HG02798 (cell line): ENCODE data around the gene FSIP1.

Experiments
- ATAC-seq: cut with Tn5 transposase; IDR thresholded peaks from one replicate; pipeline ENCODE4 v1.9.1; 2021; ENCODE audit warnings: mild to moderate bottlenecking; ENCODE audit not compliant: unreplicated experiment, poor library complexity

Gene FSIP1

DNA sequence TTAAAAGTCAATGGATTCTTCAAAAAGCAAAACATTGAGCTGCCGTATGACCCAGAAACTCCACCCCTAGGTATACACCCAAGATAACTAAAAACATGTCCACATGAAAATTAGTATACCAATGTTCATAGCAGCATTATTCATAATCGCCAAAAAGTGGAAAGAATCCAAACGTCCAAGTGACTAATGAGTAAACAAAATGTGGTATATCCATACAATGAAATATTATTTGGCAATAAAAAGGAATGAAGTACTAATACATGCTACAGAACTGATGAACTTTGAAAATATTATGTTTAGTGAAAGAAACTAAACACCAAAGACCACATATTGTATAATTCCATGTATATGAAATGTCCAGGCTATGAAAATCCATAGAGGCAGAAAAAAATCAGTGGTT lies 123.9 kb downstream of the FSIP1 start:
- ATAC-seq, result no peak

DNA sequence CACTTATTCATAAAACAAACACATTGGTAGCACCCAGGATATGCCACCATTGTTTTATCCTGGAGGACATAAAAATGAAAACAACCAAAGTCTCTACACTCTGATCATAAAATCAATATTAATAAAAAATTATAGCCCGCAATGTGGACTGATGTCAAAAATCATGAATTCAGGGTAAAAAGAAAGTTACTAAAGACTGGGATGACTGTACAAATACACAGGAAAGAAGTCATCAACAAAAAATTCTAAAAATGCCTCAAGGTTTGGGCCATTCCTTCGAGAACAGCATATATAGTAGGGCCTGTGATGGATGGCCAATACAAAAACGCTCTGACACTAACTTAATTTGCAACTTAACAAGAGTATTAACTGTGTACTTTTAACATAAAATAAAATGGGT lies 125.0 kb downstream of the FSIP1 start:
- no peak for ATAC-seq

DNA sequence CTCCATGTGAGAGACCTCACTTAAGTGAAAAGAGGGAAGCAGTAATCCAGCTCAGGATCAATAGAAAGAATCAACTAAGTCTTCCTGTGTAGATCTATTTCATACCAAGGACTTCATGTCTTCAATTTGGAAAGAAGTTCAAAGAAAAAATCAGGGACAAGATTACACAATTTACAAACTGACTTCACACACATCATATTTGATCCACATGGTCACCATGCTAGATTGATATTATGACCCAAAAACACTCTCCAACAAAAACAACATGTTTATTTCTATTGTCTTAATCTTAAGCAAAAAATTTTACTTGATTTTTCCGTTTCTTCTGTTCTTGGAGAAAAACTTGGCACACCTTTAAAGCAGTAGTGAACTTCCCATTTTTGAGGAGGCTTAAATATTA lies 125.5 kb downstream of the FSIP1 start:
- no peak for ATAC-seq

DNA sequence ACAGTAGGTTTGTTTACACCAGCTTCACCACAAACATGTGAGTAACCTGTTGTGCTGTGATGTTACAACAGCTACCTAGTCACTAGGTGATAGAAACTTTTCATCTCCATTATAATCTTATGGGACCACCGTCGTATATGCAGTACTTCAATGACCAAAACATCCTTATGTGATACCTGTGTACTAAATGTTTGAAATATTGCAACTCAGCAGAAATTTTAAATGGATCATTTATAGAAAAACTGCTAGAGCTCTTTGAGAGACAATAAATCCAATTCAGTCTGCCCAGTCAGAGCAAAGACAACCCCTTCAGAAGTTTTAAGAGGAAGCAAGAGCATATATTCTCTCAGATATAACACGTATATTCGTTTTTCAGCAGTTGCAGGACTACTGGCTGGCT lies 128.3 kb downstream of the FSIP1 start:
- no peak for ATAC-seq

DNA sequence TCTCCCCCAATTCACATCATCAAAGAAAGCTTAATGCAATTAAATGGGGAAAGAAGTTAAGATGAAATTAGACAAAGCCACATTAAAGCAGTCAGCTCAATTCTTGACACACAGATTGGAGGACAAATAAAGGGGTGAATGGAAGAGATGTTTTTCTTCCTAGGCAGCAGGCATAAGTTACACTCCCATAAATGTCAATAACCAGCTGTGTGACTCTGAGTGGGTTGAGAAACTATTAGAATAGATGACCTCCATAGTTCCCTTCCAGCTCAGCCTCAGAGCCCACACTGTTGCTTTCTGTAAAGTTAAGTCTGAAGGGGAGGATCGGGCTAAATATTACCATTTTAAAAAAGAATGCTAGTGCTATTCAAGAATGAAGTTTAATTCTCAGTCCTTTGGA lies 130.8 kb downstream of the FSIP1 start:
- ATAC-seq, result no peak

DNA sequence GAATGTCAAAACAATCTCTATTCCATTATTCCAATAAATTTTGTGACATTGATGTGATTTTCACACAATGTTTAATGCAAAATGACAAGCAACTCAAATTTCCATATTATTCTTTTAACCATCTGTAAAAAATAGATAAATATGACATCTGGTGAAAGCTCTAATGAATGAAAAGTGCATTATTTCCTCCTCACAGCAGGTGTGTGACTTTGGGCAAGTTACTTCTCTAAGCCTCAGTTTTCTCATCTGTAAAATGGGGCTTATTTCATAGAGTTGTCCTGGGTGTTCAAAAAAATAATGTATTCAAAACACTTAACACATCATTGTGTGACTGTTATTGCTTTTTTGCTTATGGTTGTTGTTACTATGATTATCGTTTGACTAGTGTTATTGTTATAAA lies 131.3 kb downstream of the FSIP1 start:
- no peak for ATAC-seq

DNA sequence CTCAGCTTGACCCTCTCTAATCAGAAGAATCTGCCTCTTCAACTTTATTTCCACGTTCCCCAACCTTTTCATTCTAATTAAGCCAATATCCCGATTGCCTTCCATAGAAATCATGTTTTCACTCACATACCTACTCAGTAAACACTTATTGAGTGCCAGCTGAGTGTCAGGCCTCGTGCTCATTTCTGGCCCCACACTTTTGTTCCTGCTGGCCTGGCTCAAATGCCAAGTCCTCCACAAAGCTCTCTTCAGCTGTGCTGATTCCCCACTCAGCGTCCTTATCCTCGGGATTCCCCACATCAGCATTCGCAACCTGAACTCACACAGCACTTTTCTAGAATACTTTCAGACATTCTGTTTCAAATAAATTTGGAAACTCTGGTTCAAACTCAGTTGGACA lies 132.9 kb downstream of the FSIP1 start:
- ATAC-seq, result no peak

DNA sequence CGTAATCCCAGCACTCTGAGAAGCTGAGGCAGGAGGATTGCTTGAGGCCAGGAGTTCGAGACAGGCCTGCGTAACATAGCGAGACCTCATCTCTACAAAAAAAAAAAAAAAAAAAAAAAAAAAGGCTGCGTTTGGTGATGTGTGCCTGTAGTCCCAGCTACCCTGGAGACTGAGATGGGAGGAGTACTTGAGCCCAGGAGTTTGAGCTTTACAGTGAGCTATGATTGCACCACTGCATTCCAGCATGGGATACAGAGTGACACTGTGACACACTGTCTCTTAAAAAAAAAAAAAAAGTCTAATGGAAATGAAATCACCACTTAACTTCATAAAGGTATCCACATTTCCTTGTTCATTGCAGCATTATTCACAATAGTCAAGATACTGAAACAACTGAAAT lies 136.2 kb downstream of the FSIP1 start:
- ATAC-seq, result no peak

DNA sequence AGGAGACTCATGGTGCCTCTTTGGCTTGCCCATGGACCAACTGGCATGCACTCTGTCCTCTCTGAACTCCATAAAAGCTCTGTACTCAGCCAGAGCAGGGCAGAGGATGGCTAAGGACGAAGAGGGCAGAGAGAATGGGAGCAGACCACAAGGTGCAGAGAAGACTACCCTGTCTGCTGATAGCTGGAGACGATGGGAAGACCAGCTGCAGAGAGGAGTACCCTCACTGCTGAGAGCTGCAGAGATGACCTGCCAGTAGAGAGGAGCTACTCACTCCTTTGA lies 136.7 kb downstream of the FSIP1 start:
- no peak for ATAC-seq

DNA sequence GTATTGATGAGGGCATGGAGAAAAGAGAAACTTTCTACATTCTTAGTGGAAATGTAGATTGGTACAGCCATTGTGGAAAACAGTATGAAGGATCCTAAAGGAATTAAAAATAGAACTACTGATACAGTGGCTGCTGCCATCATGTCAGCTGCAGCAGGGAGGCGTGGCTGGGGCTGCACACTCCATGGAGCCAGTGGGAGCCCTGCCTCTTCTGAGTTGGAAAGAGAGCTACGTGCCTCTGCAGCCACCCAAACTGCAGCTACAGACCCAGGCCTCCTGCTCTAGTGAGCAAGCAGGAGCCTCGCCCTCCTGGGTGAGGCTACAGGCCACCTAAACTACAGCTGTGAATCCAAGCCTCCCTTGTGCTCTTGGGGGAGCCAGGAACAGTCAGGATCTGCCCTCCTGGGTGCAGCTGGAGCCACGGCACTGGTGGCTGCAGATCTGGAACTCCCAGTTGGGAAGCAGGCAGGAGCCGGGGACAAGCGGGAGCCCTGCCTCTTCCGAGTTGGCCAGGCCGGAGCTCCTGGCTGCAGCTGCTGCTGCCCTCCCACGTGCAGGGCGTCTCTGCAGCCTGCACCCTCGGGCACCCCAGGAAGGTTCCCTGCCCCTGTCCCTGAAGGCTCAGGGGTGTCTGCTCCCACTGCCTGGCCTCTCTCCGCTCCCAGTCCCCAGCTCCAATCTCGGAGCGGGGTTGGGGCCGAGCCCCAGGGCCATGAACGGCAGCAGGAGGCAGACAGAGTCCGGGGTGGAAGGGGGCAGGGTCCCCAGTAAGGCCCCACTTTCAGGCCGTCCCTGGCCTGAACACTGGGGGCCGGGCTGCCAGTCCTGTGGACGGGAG lies 137.3 kb downstream of the FSIP1 start:
- no peak for ATAC-seq

DNA sequence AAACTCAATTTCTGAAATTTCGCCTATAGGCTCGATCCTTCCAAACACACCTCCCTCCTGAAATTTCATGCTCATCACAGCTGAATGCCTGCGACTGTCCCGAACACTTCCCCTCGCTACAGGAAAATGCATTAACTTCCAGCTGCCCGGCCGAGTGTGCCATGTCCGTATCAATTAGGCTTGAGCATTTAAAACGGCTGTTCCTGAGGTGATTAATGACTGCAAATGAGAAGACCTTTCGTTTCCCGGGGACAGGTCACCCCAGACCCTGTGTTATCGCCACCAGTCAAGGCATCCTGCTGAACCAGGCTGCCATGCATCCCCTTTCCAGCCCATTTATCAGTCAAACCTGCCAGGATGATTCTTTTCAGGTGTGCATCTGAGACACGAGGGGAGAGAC lies 138.5 kb downstream of the FSIP1 start:
- ATAC-seq, result no peak

DNA sequence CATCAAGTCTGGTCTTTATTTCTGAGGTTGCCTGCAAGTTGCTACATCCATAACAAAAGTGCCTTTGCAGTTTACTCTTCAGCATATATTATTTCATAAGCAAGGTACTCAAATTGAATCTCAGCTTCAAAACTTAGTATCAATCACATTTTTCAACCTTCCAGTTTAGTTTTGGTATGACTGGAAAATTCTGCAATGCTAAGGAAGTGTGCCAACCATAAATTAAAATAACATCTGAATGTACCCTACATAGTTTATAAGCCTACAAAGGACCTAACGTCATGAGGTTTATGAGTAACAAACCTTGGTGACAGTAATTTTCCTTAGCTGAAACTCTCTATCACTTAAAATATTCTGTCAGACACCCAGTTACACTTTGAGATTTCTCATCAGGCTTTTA lies 138.9 kb downstream of the FSIP1 start:
- ATAC-seq, result no peak

DNA sequence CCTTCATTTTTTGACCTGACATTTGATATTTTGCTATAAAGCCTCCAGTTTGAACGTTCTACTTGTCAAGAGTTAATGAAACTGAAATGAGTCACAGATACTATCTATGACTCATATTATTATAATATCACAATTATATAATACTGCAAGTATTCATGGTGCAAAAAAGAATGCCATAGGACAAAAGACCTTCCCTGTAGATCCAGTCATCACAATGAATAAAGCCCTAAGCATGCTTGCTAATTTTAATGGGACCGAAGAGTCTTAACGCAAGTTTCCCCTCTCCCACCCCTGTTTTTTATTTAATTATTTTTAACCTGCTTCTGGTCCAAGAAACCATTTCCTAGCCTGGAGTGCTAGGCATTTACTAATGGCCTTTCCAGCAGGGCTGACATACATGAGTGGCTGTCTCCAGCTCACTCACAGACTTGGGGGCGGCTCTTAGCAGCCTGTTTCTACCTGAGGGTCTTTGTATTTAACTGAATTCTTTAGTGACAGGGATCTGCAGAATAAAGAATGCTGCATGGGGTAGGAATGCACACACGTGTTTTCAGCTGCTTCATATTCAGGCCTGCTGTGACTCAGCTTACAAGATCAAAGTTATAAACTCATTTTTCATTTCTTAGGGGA lies 140.5 kb downstream of the FSIP1 start:
- ATAC-seq, result no peak

DNA sequence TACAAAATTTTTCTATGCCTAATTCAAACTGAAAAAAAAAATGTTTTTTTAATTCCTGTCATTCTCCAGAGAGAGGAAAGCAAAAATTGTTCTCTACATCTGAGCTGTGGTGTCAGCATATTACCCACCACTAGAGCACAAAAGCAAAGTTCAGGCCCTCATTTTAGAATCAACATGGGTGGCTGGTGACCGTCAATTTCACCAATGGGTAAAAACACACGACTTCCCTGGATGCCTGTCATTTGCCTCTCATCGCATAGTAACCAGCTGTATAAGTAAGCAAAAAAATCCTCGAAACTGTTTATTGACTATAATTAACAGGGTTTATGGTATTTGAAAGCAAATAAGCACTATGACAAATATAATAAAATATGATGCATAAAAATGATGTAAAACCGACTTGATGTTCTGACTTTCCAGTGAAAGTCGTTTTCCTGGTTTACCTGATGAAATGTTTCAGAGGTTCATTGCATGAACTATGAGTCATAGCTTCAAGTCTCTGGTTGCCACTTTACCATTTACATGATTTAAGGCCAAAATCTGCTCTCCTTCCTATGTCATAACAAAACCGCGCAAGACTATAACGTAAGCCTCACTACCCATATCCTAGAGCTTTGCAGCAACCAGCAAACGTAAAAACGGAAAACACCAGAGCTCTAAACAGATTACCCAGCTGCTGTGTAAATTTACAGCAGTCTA lies 141.3 kb downstream of the FSIP1 start:
- no peak for ATAC-seq

DNA sequence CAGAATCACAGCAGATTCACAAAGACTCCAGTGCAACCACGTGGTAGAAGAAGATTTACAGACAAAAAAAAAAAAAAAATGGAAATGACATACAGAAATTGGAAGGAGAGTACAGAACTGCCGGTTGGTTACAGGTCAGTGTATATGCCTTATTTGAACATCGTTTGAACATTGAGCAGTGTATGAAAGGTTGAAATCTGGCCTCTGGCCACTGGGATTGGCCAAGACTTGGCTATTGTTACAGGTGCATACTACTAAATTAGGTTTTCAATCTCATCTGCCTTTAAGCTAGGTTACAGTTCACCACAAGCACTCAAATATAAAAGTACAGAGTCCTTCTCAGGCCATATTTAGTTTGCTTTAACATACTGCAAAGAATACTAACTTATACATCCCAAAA lies 142.0 kb downstream of the FSIP1 start:
- no peak for ATAC-seq

DNA sequence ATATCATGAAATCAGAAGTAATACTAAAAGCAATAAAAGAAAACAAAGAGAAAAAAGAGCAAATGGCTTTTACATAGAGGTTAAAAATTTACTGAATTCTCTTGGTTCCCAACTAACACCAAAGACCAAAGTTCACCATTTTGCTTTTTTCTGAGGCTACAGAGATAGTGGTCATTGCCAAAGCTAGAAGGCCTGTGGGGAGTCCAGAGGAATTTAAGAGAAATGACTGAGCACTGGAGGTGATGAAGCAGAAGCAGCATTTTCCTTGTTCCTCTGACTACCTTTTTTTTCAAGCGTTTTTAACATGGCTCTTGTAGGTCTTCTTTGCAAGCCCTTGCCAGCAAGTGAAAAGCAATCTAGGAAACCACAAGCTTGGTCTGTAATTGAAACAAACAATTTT lies 143.6 kb downstream of the FSIP1 start:
- ATAC-seq, result no peak

DNA sequence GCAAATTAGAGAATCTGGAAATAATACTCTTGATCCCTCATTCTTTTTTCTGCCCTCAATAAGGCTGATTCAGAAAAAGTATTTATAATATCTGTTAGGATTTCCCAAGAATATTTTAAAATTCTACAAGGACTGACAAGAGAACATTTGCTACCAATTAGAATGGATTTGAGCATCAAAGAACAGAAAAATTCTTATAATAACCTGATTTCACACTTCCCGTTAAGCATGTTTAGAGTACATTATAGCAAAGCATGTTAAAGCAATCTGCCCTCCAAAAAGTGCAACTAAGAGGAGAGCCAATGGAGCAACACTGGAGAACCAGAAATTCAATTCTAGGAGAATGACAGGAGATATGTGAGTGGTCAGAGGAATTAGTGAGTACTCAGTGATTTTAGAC lies 144.6 kb downstream of the FSIP1 start:
- no peak for ATAC-seq

DNA sequence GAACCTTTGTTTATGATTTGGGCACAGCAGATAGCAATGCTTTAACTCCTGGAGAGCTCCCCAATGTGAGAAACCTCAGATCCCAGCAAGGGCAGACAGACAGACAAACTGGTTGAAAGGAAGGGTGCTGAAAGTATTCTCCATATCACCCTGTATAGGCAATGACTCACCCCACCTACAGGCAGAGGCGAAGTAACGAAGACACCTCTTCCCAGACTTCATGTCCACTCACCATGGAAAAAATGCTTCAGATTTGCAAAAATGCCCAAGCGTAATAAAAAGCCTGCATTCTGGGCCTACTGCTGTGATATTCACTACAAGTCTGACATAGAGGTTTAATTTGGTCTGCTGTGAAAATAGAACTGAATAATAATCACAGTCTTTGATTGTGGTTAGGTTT lies 151.3 kb downstream of the FSIP1 start:
- ATAC-seq, result no peak

DNA sequence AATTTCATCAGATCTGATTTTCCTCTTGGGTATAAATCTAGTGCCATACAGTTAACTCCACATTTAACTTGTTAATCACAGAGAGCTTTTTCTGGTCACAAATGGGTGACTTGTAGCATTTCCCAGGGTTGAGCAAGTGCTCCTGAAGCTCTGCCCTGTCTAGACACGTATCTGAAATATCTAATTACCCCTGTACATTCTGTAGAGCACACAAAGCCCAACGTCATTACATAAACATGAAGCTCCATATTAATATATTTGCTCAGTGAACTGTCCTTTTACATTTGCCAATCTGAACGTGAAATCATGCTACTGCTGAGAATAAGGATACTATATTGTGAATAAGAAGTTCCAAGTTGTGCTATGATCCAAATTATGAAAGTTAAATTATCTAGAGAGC lies 152.7 kb downstream of the FSIP1 start:
- ATAC-seq, result no peak

DNA sequence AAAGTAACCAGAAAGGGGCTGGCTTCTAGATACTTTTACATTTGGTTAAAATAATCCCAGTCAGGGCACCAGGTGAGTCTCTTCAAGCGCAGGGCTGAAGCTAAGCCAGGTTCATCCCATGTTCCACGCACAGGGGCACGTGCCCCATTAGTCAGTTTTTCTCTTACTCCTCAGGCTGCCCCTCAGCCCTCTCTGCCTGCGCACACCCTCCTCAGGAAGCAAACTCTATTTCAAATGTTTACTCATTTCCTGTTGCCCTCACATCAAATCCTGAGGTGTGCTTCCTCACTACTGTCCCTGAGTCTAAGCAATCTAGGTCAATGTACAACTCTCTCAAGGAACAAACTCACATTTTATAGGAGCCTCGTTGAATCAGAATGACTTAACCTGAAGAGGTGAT lies 153.3 kb downstream of the FSIP1 start:
- ATAC-seq, result no peak

DNA sequence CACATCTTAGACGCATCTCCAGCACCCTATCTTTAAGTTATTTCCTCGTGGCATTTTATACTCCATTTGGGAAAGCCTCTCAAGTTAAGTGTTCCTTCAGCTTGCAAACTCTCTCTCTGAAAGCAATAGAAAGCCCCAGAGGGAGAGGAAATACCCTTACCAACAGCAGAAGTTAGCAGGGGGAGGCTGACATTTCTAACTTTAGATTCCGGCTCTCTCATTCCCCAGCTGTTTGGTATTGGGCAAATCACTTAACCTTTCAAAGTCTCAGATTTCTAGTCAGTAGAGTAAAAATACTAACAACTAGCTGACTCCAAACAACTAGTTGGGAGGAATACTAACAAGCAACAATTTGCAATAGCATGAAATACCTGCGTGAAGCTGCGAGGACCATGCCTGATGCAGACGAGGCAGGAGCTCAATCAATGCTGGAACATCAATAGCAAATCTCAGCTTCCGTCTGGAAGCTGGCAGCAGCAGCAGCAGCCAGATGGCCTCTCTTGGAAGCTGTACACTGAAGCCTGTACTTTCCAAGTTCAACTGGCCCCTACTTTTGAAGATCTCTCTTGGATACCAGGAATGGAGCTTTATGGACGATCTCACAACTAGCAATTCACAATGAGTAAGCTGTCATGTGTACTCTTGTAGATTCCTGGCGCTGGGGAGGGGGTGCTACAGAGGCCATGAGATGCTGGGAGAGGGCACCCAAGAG lies 153.9 kb downstream of the FSIP1 start:
- no peak for ATAC-seq
